Kidney (tissue), 14 donors: ENCODE results near the gene CPLX3. TPM values are rescaled to one million over a fixed set of nuclear protein-coding genes. Genes with fewer than 3 reads are reported as not detected.

ENCODE experiments used
- DNase-seq, 5 donors: peaks; one replicate each; pipeline ENCODE4 v3.0.0-alpha.2; 2013 to 2020
- FAIRE-seq: peaks from 2 replicates; lab custom pipeline; 2012; peaks lifted over from hg19 to GRCh38; lab: Jason Lieb, UNC
- H3K27ac ChIP-seq, 2 donors: one replicate each; pipeline ENCODE4 v1.7.0; 2013; ENCODE audit warnings: low read depth in 2 of 2, low read length in 2 of 2, inconsistent platforms in 1 of 2
- H3K27me3 ChIP-seq: one replicate; pipeline ENCODE4 v1.7.1; 2013; ENCODE audit warnings: low read length, inconsistent platforms; ENCODE audit not compliant: control insufficient read depth, insufficient read depth
- H3K36me3 ChIP-seq, 3 donors: one replicate each; pipeline versions ENCODE4 v1.7.0 to v1.7.1; 2013; ENCODE audit warnings: low read length in 3 of 3, control low read depth in 1 of 3, inconsistent platforms in 1 of 3; ENCODE audit not compliant: insufficient read depth in 3 of 3, control insufficient read depth in 2 of 3
- H3K4me1 ChIP-seq, 3 donors: one replicate each; pipeline versions ENCODE4 v1.7.0 to v1.7.1; 2013; ENCODE audit warnings: low read length in 3 of 3, inconsistent platforms in 1 of 3, low read depth in 1 of 3; ENCODE audit not compliant: control insufficient read depth in 2 of 3, insufficient read depth in 2 of 3
- H3K4me3 ChIP-seq, 3 donors: one replicate each; pipeline versions ENCODE4 v1.7.0 to v1.8.1; 2013; ENCODE audit warnings: low read length in 3 of 3, control low read depth in 1 of 3, inconsistent platforms in 1 of 3
- H3K9ac ChIP-seq, 3 donors: one replicate each; pipeline versions ENCODE4 v1.7.0 to v1.7.1; 2013; ENCODE audit warnings: low read length in 3 of 3, control low read depth in 1 of 3, inconsistent platforms in 1 of 3
- H3K9me3 ChIP-seq, 3 donors: one replicate each; pipeline versions ENCODE4 v1.7.0 to v1.7.1; 2013; ENCODE audit warnings: low read length in 3 of 3, control low read depth in 1 of 3, inconsistent platforms in 1 of 3; ENCODE audit not compliant: control insufficient read depth in 2 of 3, insufficient read depth in 1 of 3
- intact Hi-C: fragments of 100-400 bp; cut with DNase I; formaldehyde crosslinking; loops from one replicate; pipeline ENCODE4 v1.11.1; 2022
- polyA plus RNA-seq: library from polyadenylated mRNA; stranded (reverse); fragments of 350-450 nt; fragmentation: Illumina TruSeq; extraction: RNeasy Lipid Tissue Mini Kit (QIAGEN cat#74804); gene quantifications from one replicate; pipeline ENCODE4 v1.2.3, GENCODE V29; 2014; ENCODE audit warnings: low read depth, low replicate concordance; ENCODE audit not compliant: insufficient read depth
- total RNA-seq: library from RNA; stranded (reverse); fragmentation: NEBNext Ultra II Directional; extraction: Animal tissue kit (Norgen Biotek cat#: 25700); gene quantifications from one replicate; pipeline ENCODE4 v1.2.1, GENCODE V29; 2021
- TF ChIP-seq, protein P1 (sequence below): IDR thresholded peaks from 3 replicates; pipeline ENCODE4 v1.5.1; 2012; ENCODE audit warnings: mild to moderate bottlenecking, moderate library complexity, borderline replicate concordance; ENCODE audit not compliant: insufficient read depth; ENCODE audit errors: extremely low read depth
- donor health status: control.
- donor health status: control.
- donor health status: control.
- donor health status: control.
- donor health status: control.
- donor health status: DM: yes; HTN: yes; CAD: no.
- donor health status: Normal renal cell carcinoma (clear cell type).

The CPLX3 gene
- total and polyA plus RNA-seq, 2 donors from 2014 or later, result not detected

- no peaks in the 10 kb centered on the region for H3K27me3 ChIP-seq
- H3K9ac ChIP-seq, result no peak overlapping the region
- intact Hi-C loops, result no loop called here
- no peak for DNase-seq
- no peaks in the 10 kb centered on the region for H3K36me3 ChIP-seq
- TF ChIP-seq, protein P1, sequence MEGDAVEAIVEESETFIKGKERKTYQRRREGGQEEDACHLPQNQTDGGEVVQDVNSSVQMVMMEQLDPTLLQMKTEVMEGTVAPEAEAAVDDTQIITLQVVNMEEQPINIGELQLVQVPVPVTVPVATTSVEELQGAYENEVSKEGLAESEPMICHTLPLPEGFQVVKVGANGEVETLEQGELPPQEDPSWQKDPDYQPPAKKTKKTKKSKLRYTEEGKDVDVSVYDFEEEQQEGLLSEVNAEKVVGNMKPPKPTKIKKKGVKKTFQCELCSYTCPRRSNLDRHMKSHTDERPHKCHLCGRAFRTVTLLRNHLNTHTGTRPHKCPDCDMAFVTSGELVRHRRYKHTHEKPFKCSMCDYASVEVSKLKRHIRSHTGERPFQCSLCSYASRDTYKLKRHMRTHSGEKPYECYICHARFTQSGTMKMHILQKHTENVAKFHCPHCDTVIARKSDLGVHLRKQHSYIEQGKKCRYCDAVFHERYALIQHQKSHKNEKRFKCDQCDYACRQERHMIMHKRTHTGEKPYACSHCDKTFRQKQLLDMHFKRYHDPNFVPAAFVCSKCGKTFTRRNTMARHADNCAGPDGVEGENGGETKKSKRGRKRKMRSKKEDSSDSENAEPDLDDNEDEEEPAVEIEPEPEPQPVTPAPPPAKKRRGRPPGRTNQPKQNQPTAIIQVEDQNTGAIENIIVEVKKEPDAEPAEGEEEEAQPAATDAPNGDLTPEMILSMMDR, result peak; percentile 6
- no peaks in the 10 kb centered on the region for H3K9me3 ChIP-seq
- H3K4me3 ChIP-seq, result no peak overlapping the region
- H3K27ac ChIP-seq, result no peak overlapping the region
- H3K4me1 ChIP-seq, result no peaks in the 10 kb centered on the region
- no peak for FAIRE-seq
These were observed 9.1 kb upstream of the CPLX3 start for GRCh38 chr15:74817370-74817737.

DNA sequence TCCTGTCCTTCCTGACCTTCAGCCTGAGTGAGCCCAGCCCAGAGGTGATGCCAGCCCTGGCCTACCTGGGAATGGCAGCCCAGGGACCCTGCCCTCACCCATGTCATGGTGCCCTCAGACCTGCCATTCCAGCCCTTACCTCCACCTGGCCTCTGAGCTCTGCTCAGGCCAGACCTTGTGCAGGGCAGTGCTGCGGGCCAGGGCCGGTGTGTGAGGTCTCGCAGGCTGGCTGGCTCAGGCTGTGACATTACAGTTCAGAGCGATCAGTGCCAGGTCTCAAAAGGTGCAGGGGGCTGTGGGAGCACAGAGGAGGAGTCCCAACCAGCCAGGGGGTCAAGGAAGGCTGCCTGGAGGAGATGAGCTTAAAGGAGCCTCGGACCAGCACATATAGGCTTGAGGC lies 6.4 kb upstream of the CPLX3 start:
- H3K4me1 ChIP-seq, result no peaks in the 10 kb centered on the region
- no peaks in the 10 kb centered on the region for H3K27me3 ChIP-seq
- H3K9me3 ChIP-seq, result no peaks in the 10 kb centered on the region
- H3K4me3 ChIP-seq, result no peak overlapping the region
- DNase-seq, result no peak
- H3K9ac ChIP-seq, result no peak overlapping the region
- H3K27ac ChIP-seq, result no peak overlapping the region
- TF ChIP-seq, protein P1, result no peak
- intact Hi-C loops, result no loop called here
- no peaks in the 10 kb centered on the region for H3K36me3 ChIP-seq
- FAIRE-seq, result no peak

DNA sequence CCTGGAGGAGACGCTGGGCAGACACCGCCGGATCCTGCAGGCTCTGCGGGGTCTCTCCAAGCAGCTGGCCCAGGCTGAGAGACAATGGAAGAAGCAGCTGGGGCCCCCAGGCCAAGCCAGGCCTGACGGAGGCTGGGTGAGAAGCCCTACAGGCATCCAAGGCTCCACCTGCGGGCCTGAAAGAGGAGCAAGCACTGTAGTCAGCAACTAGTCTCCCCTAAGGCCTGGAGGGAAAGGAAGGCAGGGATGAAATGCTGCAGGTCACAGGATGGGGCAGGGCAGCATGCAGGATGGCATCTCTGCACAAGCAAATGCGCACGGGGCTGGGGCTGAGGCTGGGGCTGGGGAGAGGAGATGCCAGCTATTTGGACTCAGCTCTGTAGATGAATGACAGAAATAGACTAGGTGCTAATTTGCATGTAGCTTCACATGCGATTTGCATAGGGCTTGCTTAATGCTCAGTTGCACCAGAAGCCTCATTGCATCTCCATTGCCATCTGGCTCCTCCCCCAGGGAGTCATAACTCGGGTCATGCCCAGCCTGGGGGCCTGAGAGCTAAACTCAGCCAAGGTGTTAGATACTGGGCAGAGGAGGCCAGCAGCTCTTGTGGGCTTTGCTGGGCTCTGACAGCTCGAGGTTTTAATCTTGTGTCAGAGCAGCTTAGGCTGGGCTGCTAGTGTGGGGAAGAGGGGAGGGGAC lies 5.2 kb upstream of the CPLX3 start:
- DNase-seq (no peak), FAIRE-seq (no peak)
- Histone ChIP-seq H3K4me1 (no peaks in the 10 kb centered on the region), H3K27ac (no peak overlapping the region), H3K9ac (no peak overlapping the region), H3K36me3 (no peaks in the 10 kb centered on the region), H3K27me3 (no peaks in the 10 kb centered on the region), H3K9me3 (no peaks in the 10 kb centered on the region), H3K4me3 (no peak overlapping the region)
- intact Hi-C loops, result no loop called here
- TF ChIP-seq, protein P1, result no peak

DNA sequence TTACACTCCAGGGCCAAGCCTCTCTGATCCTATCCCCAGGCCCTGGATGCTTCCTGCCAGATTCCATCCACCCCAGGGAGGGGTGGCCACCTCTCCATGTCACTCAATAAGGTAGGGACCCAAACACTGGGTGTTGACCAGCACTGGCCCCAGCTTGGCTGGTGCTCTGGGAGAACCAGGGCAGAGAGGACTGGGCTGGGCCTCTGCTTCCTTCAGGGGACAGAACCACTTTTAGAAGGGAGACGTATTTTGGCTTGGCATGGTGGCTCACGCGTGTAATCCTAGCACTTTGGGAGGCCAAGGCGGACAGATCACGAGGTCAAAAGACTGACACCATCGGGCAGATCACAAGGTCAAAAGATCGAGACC lies 4.7 kb upstream of the CPLX3 start:
- H3K9ac ChIP-seq, result no peak overlapping the region
- TF ChIP-seq, protein P1, result no peak
- no peak for DNase-seq
- no peak for FAIRE-seq
- no peak overlapping the region for H3K27ac ChIP-seq
- no peaks in the 10 kb centered on the region for H3K4me1 ChIP-seq
- intact Hi-C loops, result no loop called here
- no peak overlapping the region for H3K4me3 ChIP-seq
- no peaks in the 10 kb centered on the region for H3K36me3 ChIP-seq
- no peaks in the 10 kb centered on the region for H3K27me3 ChIP-seq
- no peaks in the 10 kb centered on the region for H3K9me3 ChIP-seq
